Activated CD8-positive, alpha-beta memory T cell treated with anti-CD3 and anti-CD28 coated beads, Interleukin-2, amount 50 U/mL, for 4 hours (primary cell): ENCODE results near the gene IL11RA.
A peak's percentile ranks its signal among the peaks of the same experiment; 100 is the strongest.

ENCODE experiments used
- DNase-seq: peaks from one replicate; pipeline ENCODE4 v3.0.0-alpha.2; 2020

IL11RA gene

DNA sequence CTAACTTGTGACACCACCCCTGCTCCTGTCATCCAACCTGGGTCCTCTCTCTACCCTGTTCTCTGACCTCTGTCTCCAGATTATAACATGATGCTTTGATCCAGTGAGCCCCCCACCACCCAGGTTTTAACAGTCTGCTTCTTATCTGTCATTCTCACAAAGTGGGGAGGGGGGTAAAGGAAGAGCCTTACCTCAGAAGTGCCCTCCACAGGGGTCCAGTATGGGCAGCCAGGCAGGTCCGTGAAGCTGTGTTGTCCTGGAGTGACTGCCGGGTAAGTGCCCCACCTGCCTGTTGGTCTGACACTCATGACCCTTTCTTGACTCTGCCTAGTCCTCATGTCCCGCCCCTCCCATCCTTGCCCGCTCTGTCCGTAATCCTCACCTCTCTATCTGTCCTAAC is 3.4 kb downstream of the IL11RA start:
- no peak for DNase-seq

DNA sequence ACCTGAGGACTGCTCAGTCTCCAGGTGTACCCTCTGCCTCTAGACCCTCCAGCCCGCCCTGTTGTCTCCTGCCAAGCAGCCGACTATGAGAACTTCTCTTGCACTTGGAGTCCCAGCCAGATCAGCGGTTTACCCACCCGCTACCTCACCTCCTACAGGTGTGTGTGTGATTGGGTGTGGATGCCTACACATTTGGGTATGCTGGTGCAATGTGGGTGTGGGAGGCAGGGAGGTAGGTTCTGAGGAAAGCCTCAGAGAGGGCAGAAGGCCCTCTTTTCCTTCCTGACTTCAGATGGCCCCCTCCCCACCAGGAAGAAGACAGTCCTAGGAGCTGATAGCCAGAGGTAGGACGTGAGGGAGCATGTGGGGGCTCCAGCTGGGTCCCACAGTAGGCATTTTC is 5.0 kb downstream of the IL11RA start:
- no peak for DNase-seq

GRCh38 chr9:34658461-34658860 is 6.5 kb downstream of the IL11RA start:
- no peak for DNase-seq

GRCh38 chr9:34659592-34660253 is 7.7 kb downstream of the IL11RA start:
- DNase-seq, result no peak

DNA sequence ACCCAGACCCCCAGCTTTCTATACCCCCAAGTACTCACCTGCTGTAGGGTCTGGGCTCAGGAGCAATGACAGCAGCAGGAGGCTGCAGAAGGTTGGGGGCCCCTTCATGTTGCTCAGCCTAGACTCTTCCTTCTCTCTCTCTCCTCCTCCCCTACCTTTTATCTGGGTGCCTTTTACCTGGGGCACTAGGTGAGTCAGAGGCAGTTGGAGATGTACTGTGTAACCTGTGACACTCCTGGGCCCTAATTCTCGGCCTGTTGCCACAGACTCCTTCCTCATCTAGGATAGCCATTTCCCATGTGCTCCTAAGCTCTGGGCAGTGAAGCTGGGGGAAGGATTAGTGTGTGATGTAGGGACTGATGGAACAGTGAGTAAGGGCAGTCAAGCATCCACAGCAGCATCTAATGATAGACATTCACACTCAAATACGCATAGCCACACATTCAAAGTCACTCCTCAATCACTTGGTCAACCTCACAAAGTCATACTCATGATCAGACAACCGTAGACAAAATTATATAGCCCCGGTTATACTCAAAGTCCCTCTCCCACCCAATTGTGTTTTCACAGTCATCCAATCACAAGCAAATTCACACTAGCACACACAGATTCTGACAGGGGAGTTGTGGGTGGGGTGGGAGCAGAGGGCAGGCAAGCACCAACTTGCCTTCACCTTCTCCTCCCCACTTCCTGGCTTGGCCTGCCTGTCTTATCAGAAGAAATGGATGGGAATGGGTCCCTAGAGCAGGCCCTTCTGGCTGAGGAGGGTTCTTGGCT is 10.7 kb downstream of the IL11RA start, which contains the start of gene CCL27:
Gene CCL27 (minus strand): TSS at position 132 of the 777 bp plus-strand sequence. CDS start 24 bp downstream, at position 108.
- DNase-seq, result no peak

- DNase-seq, result no peak
These were observed 11.3 kb downstream of the IL11RA start for GRCh38 chr9:34663303-34663605.

GRCh38 chr9:34664281-34665066 is 12.5 kb downstream of the IL11RA start:
- DNase-seq, result peak; percentile 60

GRCh38 chr9:34665067-34665380 is 13.0 kb downstream of the IL11RA start:
- DNase-seq, result no peak

- DNase-seq, result peak; percentile 87
These were observed 13.6 kb downstream of the IL11RA start for GRCh38 chr9:34665381-34666250.

- no peak for DNase-seq
These were observed 18.0 kb downstream of the IL11RA start for GRCh38 chr9:34669809-34670562.

DNA sequence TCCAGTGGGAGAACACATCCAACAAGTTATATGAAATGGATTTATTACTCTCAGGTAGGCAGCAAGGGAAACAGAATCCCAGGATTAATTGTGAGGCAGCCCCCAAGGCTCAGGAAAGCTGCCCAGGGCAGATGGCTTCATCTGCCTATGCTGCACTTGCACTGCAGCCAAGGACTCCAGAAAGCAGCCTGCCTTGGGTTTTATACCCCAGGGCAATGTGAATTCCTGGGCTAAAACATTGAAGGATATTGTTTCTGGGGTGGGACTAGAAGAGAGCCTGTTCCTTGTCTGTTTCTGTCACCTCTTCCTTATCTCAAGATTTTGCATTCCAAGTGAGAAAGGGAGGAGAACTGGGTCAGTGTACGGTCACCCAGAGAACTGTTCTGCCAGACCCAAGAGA is 19.3 kb downstream of the IL11RA start:
- no peak for DNase-seq

DNA sequence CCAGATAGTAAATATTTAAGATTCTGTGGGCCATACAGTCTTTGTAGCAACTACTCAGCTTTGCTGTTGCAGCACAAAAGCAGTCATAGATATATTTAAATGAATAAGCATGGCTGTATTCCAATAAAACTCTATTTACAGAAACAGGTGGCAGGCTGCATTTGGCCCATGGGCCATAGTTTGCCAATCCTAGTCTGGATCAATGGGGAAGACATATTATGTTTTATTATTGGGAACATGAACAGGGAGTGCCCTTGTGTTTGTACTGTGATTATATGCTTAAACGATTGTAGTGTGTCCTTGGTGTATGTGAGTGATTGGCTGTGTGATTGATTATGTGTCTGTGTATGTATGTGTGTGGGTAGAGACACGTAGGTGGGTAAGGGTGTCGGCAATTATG is 22.5 kb downstream of the IL11RA start:
- no peak for DNase-seq

DNA sequence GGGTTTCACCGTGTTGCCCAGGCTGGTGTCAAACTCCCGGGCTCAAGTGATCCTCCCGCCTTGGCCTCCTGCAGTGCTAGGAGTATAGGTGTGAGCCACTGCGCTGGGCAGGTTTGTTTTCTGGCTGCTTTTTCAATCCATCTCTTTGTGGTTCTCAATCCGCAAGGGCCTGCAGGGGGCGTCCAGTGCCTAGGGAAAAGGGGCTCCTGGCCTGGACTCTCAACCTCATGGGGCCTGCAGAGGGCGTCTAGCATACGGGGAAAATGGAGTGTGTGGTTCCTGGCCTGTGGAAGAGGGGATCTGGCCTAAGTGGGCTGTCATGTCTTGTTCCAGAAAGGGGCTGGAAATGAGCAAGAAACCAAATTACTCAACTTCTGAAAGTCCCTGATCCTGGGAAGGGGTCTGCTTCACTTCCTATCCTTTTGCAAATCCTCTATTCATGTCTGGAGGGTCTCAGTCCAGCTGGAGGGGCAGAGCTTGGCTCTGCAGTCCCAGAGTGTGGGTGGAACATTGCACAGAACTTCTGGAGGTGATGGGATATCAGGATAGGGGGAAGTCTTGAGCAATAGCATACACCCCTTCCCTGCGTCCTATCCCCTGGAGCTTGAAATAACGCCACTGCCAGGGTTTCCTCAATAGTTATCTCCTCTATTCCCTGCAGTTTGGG is 23.2 kb downstream of the IL11RA start:
- peak; percentile 57 for DNase-seq

DNA sequence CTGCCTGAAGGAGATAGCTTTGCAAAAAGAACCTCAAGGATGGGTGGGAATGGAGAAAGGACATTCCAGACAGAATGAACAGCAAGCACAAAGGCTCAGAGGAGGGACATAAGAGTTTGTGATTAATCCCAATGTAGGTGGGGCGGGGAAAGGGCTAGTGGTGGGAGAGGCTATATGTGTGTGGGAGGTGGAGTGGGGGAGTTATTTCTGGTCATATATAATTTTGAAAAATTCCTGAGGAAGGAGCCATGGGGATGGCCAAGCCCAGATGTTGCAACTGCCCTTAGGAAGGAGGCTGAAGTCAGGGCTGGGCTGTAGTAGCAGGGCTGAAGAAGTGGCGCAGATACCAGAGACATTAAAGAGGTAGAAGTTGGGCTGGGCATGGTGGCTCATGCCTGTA is 23.9 kb downstream of the IL11RA start:
- DNase-seq, result no peak

- DNase-seq, result no peak
These were observed 32.2 kb downstream of the IL11RA start for GRCh38 chr9:34684145-34684544.

DNA sequence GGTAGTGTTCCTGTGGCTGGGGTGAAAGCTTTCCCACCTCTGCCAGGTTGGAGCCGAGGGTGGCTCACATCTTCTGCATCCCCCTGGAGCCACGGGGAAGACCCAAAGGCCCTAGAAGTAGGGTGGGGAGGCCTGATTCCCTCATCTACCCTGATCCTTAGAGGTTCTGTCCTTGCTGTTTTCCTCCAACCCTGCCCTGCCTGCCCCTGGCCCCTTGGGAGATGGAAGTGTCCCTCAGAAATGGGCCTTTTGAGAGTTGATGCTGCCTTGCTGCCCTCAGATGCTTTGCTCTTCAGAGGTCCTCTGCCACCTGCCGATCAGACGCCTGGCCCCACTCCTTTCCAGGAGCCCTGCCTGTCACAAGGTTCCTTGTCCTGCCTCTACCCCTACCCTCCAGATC is 32.8 kb downstream of the IL11RA start:
- DNase-seq, result no peak

- no peak for DNase-seq
These were observed 33.6 kb downstream of the IL11RA start for GRCh38 chr9:34685591-34685990.

GRCh38 chr9:34686231-34686630 is 34.2 kb downstream of the IL11RA start:
- no peak for DNase-seq

DNA sequence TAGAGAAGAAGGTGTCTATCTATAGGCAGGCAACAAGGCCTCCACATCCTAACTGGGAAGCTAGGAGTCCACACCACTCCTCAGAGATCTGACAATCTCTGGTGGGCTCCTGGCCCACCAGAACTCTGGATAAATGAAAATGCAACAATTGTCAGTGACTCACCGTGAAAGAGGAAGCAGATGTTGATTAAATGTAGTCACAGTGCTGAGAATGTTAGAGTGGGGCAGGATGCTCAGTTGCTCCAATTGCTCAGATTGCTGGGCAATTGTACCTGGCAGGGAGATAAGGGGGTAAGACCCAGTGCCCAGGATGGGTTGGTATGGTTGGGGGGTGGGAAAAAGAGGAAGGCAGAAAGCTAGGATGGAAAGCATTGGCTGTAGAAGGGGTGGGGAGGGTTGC is 34.7 kb downstream of the IL11RA start:
- DNase-seq, result no peak

GRCh38 chr9:34687276-34688030 is 35.5 kb downstream of the IL11RA start:
- no peak for DNase-seq
